Myocyte (in vitro differentiated cells): ENCODE results near the gene NEURL1B. TPM values are rescaled to one million over a fixed set of nuclear protein-coding genes. Genes with fewer than 3 reads are reported as not detected.
"Not testable (repeated sequence)": the region's sequence is repeated elsewhere in the genome, so short reads cannot be mapped to it uniquely, and the experiment has no call there.

Source experiments
- DNase-seq: peaks from one replicate; pipeline ENCODE4 v3.0.0-alpha.2; 2012; ENCODE audit warnings: low read depth
- total RNA-seq: library from RNA; depleted of rRNA; stranded (reverse); fragments of >200 nt; gene quantifications from 2 replicates; pipeline ENCODE4 v1.2.3, GENCODE V29; 2014

Gene NEURL1B
- total RNA-seq, 1 donor from 2014 or later: 3.8 TPM

DNA sequence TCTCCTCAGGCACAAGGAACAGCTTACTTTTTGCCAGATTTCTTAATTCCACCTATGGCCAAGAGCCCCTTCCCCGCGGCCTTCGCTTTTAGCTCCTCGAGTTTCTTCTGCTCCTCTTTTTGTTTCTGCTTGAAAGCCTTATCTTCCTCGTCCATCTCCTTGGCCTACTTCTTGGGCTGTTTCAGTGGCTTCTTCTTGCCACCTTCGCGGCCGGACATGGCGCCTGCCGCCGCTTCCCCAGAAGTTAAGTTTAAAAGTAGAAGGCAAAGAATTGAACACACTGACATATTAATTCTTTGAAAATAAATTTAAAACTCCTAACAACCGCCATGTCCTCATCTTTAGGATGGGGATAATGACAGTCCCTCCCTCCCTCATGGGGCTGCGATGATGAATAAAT, 15.4 kb downstream of the NEURL1B start:
- DNase-seq: not testable (repeated sequence)

DNA sequence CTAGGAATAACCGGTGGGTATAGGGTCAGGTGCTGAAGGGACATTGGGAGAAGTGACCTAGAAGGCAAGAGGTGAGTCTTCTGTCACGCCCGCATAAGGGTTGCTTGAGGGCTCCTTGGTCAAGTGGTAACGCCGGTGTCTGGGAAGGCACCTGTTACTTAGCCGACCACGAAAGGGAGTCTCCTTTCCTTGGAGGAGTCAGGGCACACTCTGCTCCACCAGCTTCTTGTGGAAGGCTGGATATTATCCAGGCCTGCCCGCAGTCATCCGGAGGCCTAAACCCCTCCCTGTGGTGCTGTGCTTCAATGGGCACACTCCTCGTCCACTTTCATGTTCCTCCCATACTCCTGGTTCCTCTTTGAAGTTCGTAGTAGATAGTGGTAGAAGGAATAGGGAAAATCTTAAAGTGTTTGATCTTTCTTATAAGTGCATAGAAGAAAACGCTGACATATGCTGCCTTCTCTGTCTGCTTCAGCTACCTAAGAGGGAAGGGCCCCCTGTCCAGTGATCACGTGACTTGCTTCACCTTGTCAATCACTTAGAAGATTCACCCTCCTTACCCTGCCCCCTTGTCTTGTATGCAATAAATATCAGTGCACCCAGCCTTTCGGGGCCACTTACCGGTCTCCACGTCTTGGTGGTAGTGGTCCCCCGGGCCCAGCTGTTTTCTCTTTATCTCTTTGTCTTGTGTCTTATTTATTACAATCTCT, 16.6 kb downstream of the NEURL1B start:
- DNase-seq: peak; percentile 82

DNA sequence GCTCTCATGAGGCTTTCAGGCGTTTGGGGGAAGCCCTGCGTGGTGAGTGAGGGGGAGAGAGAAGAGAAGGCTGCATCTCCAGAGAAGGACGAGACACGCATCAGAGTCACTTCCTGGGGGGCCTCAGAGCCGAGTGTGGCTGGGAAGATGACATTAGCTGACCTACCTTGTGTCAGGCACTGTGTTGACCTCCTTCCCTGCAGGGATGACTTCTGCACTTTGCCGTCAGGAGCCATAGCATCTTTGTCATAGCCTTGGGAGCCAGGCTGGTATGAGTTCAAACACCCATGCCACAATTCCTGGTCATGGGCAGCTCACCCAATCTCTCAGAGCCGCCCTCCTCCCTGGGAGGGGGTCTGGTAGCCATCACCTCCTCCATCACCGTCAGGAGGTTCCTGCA, 17.3 kb downstream of the NEURL1B start:
- no peak for DNase-seq

- peak; percentile 68 for DNase-seq
Observed at GRCh38 chr5:172658961-172659501, 18.0 kb downstream of the NEURL1B start.

- DNase-seq: no peak
Observed at GRCh38 chr5:172659570-172659908, 18.5 kb downstream of the NEURL1B start.

DNA sequence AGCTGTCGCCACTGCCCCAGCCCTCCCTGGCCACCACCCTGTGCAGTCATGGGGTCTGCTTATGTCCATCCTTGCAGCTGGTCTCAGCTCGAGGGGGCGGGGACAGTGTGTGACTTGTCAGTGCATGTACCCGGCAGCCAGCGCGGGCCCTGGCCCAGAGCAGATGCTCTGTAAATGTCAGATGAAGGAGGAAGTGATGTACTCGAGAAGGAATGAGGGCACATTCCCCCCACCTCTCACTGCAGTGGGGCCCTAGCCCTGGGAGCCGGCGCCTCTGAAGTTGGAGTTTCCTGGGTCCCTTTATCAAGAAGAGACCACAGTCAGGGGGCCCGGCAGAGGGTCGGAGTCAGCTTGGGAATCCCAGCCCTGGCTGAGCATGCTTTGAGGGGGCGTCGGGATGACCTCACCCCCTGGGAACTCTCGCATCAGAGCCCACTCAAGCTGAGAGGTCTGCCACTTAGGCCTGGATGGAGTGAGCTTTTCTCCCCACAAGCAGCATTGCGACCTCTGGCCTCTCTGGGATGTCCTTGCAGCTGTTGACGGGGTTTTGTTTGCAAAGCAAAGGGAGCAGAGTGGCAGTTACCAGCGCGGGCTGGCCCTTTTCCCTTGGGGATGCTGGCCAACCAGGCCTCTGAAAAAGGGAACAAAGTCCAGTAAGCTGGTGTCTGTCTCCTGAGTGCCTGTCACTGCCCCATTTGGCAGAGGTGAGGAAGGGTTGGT, 19.0 kb downstream of the NEURL1B start:
- peak; percentile 95 for DNase-seq

GRCh38 chr5:172660974-172661373, 19.9 kb downstream of the NEURL1B start:
- no peak for DNase-seq

- DNase-seq: no peak
Observed at GRCh38 chr5:172661526-172661925, 20.5 kb downstream of the NEURL1B start.

GRCh38 chr5:172662596-172662995, 21.5 kb downstream of the NEURL1B start:
- no peak for DNase-seq

- no peak for DNase-seq
Observed at GRCh38 chr5:172664018-172664417, 23.0 kb downstream of the NEURL1B start.

DNA sequence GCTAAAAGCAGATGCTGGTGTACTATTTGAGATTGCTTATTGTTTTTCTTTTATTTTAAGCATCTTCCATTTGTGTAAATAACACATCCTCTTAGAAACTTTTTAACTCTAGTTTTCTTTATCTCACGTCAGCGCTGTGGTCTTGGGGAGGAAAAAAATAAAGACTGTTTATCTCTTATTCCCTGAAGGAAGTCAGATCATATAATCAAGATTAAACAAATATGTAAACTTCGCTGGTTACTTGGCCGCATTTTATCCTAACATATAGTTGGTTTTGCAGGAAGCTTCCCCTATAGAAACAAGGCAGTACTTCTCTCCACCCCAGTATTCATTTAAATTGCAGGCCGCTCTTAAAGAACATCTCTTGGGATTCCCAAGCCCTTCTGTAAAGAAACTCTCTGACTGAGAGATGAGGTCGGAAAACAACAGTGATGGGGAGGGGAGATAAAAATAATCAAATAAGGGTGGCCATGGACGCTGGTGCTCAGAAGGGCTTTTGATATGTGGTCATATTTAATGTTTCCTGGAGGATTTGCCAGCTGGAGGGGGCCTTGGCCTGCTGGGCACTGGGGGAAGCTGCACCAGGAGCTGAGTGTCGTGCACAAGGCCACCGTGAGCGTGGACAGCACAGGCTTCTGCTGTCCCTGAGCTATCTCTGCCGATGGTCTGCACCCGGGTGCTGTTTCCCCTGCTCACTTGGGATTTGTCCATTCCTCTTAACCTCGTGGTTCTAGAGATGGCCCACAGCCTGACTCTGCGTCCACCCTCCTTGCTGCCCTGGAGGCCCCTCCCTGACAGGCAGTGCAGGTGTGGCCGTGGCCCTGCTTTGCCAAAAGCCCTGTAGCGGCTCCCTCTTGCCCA, 23.8 kb downstream of the NEURL1B start:
- no peak for DNase-seq

- no peak for DNase-seq
Observed at GRCh38 chr5:172666251-172666650, 25.2 kb downstream of the NEURL1B start.

- no peak for DNase-seq
Observed at GRCh38 chr5:172667786-172668593, 26.9 kb downstream of the NEURL1B start.

- no peak for DNase-seq
Observed at GRCh38 chr5:172668594-172669071, 27.6 kb downstream of the NEURL1B start.

- DNase-seq: no peak
Observed at GRCh38 chr5:172669386-172670004, 28.4 kb downstream of the NEURL1B start.

GRCh38 chr5:172670005-172670402, 28.9 kb downstream of the NEURL1B start:
- no peak for DNase-seq

- no peak for DNase-seq
Observed at GRCh38 chr5:172670444-172670843, 29.4 kb downstream of the NEURL1B start.

- DNase-seq: no peak
Observed at GRCh38 chr5:172671091-172671490, 30.0 kb downstream of the NEURL1B start.

DNA sequence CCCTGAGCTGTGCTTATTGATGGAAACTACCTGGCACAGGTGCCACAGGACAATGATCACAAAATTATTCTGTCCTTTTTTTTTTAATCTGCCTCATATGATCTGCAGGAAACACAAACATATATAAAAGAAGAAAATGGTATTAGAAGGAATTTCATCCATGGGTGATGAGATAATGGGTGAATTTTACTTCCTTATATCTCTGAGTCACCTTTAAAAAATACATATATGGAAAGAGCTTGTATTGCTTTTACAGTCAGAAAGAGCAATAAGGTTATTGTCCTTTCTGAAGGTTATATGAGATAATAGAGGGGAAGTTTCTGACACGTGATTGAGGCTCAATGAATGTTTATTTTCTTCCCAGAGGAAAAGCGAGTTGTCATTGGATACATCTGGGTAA, 31.6 kb downstream of the NEURL1B start:
- DNase-seq: no peak

DNA sequence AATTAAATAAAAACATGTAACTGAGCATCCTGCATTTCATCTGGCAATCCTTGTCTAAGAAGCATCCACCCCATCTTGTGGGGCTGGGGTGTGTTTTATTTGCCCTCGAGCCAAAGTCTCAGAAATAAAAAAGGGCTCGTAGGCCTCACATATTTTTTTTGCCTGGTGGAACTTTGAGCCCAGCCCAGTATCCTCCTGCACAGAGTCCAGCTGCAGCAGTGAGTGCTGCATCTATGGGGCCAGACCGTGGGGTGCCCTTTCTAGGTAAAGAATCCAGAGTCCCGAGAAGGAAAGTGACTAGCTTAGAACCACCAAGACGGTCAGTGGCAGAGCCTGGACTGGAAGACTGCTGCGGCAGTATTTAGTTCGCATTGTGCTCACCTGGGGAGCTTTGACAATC, 33.1 kb downstream of the NEURL1B start:
- DNase-seq: no peak
